Sigmoid colon (tissue), 4 donors: ENCODE data around the gene EXOC6.

Experiments used
- CTCF ChIP-seq, 4 experiments: fragments of 450-650 bp in 3 of 4; fragments of 200-600 bp in 1 of 4; IDR thresholded peaks; one replicate each; pipeline ENCODE4 v1.5.1; 2016 to 2019; ENCODE audit warnings: antibody characterized with exemption in 4 of 4, mild to moderate bottlenecking in 3 of 4, moderate library complexity in 2 of 4
- EP300 ChIP-seq, 4 donors: sonication (generic); formaldehyde crosslinking; IDR thresholded peaks; one replicate each; pipeline ENCODE4 v1.6.1; 2017; ENCODE audit warnings: antibody characterized with exemption in 4 of 4
- POLR2A ChIP-seq, 2 donors: fragments of 450-650 bp; IDR thresholded peaks; one replicate each; pipeline ENCODE4 v1.6.1; 2016; ENCODE audit warnings: antibody characterized with exemption in 2 of 2, mild to moderate bottlenecking in 2 of 2, moderate library complexity in 2 of 2
- POLR2AphosphoS5 ChIP-seq, 4 donors: sonication (generic); formaldehyde crosslinking; IDR thresholded peaks; one replicate each; pipeline ENCODE4 v1.6.1; 2017; ENCODE audit warnings: antibody characterized with exemption in 4 of 4

GRCh38 chr10:93087846-93088245, 239.5 kb downstream of the EXOC6 start:
- TF ChIP-seq POLR2A (IDR thresholded peaks at IDR 0.05), result no peak
- TF ChIP-seq CTCF (IDR thresholded peaks at IDR 0.05), result no peak
- no peak for TF ChIP-seq POLR2AphosphoS5 (IDR thresholded peaks at IDR 0.05)
- no peak for TF ChIP-seq EP300 (IDR thresholded peaks at IDR 0.05)
